ENCODE measurements around the gene ADAM8.

The ADAM8 gene

GRCh38 chr10:133295426-133296320, 19.0 kb upstream of the ADAM8 start:
- WGBS, 2 experiments (ENCODE audit: insufficient coverage in 2 of 2): 97 to 98% methylated on average over 35 to 41 of the region's 42 CpGs
- peaks cover 81% of the 10 kb centered on the region for H3K36me3 ChIP-seq (ENCODE audit: control insufficient read depth, insufficient read depth, low read length)
- H3K27ac ChIP-seq (ENCODE audit: low read depth, low read length, severe bottlenecking): no peak overlapping the region
- peaks cover 19% of the 10 kb centered on the region for H3K4me1 ChIP-seq (ENCODE audit: control insufficient read depth, insufficient read depth, low read length, poor library complexity, severe bottlenecking)
- H3K4me3 ChIP-seq (ENCODE audit: extremely low read depth, insufficient read depth, low read length, poor library complexity, severe bottlenecking): no peak overlapping the region
- H3K9me3 ChIP-seq (ENCODE audit: control insufficient read depth, low read length): no peaks in the 10 kb centered on the region

- Histone ChIP-seq H3K4me1 (ENCODE audit: control insufficient read depth, insufficient read depth, low read length, poor library complexity, severe bottlenecking) (peaks cover 19% of the 10 kb centered on the region), H3K27ac (ENCODE audit: low read depth, low read length, severe bottlenecking) (peak overlapping the region; percentile 8), H3K4me3 (ENCODE audit: extremely low read depth, insufficient read depth, low read length, poor library complexity, severe bottlenecking) (no peak overlapping the region), H3K36me3 (ENCODE audit: control insufficient read depth, insufficient read depth, low read length) (peaks cover 78% of the 10 kb centered on the region), H3K9me3 (ENCODE audit: control insufficient read depth, low read length) (no peaks in the 10 kb centered on the region)
- WGBS, 2 experiments (ENCODE audit: insufficient coverage in 2 of 2): 93 to 96% methylated on average over 10 to 15 of the region's 15 CpGs
Measured at GRCh38 chr10:133294189-133294588, 17.5 kb upstream of the ADAM8 start.

GRCh38 chr10:133293810-133294119, 17.1 kb upstream of the ADAM8 start:
- 91 to 100% methylated on average over 10 of the region's 10 CpGs for WGBS, 2 experiments (ENCODE audit: insufficient coverage in 2 of 2)
- Histone ChIP-seq H3K36me3 (ENCODE audit: control insufficient read depth, insufficient read depth, low read length) (peaks cover 78% of the 10 kb centered on the region), H3K27ac (ENCODE audit: low read depth, low read length, severe bottlenecking) (peak overlapping the region; percentile 8), H3K9me3 (ENCODE audit: control insufficient read depth, low read length) (no peaks in the 10 kb centered on the region), H3K4me1 (ENCODE audit: control insufficient read depth, insufficient read depth, low read length, poor library complexity, severe bottlenecking) (peaks cover 19% of the 10 kb centered on the region), H3K4me3 (ENCODE audit: extremely low read depth, insufficient read depth, low read length, poor library complexity, severe bottlenecking) (no peak overlapping the region)

GRCh38 chr10:133292919-133293809, 16.5 kb upstream of the ADAM8 start:
- 97 to 98% methylated on average over 26 to 37 of the region's 38 CpGs for WGBS, 2 experiments (ENCODE audit: insufficient coverage in 2 of 2)
- Histone ChIP-seq H3K36me3 (ENCODE audit: control insufficient read depth, insufficient read depth, low read length) (peaks cover 78% of the 10 kb centered on the region), H3K4me3 (ENCODE audit: extremely low read depth, insufficient read depth, low read length, poor library complexity, severe bottlenecking) (no peak overlapping the region), H3K4me1 (ENCODE audit: control insufficient read depth, insufficient read depth, low read length, poor library complexity, severe bottlenecking) (peaks cover 19% of the 10 kb centered on the region), H3K9me3 (ENCODE audit: control insufficient read depth, low read length) (no peaks in the 10 kb centered on the region), H3K27ac (ENCODE audit: low read depth, low read length, severe bottlenecking) (no peak overlapping the region)

GRCh38 chr10:133289761-133290160, 13.1 kb upstream of the ADAM8 start:
- H3K4me3 ChIP-seq (ENCODE audit: extremely low read depth, insufficient read depth, low read length, poor library complexity, severe bottlenecking): no peak overlapping the region
- 92 to 96% methylated on average over 24 of the region's 24 CpGs for WGBS, 2 experiments (ENCODE audit: insufficient coverage in 2 of 2)
- peaks cover 74% of the 10 kb centered on the region for H3K36me3 ChIP-seq (ENCODE audit: control insufficient read depth, insufficient read depth, low read length)
- H3K9me3 ChIP-seq (ENCODE audit: control insufficient read depth, low read length): no peaks in the 10 kb centered on the region
- H3K27ac ChIP-seq (ENCODE audit: low read depth, low read length, severe bottlenecking): no peak overlapping the region
- H3K4me1 ChIP-seq (ENCODE audit: control insufficient read depth, insufficient read depth, low read length, poor library complexity, severe bottlenecking): peaks cover 19% of the 10 kb centered on the region

- peaks cover 79% of the 10 kb centered on the region for H3K36me3 ChIP-seq (ENCODE audit: control insufficient read depth, insufficient read depth, low read length)
- no peaks in the 10 kb centered on the region for H3K9me3 ChIP-seq (ENCODE audit: control insufficient read depth, low read length)
- H3K4me1 ChIP-seq (ENCODE audit: control insufficient read depth, insufficient read depth, low read length, poor library complexity, severe bottlenecking): peaks cover 5% of the 10 kb centered on the region
- H3K27ac ChIP-seq (ENCODE audit: low read depth, low read length, severe bottlenecking): no peak overlapping the region
- no peak overlapping the region for H3K4me3 ChIP-seq (ENCODE audit: extremely low read depth, insufficient read depth, low read length, poor library complexity, severe bottlenecking)
- 95 to 97% methylated on average over 38 of the region's 46 CpGs for WGBS, 2 experiments (ENCODE audit: insufficient coverage in 2 of 2)
Measured at GRCh38 chr10:133287832-133288500, 11.3 kb upstream of the ADAM8 start.

- no peak overlapping the region for H3K4me3 ChIP-seq (ENCODE audit: extremely low read depth, insufficient read depth, low read length, poor library complexity, severe bottlenecking)
- peaks cover 82% of the 10 kb centered on the region for H3K36me3 ChIP-seq (ENCODE audit: control insufficient read depth, insufficient read depth, low read length)
- no peaks in the 10 kb centered on the region for H3K4me1 ChIP-seq (ENCODE audit: control insufficient read depth, insufficient read depth, low read length, poor library complexity, severe bottlenecking)
- 85 to 90% methylated on average over 11 to 14 of the region's 18 CpGs for WGBS, 2 experiments (ENCODE audit: insufficient coverage in 2 of 2)
- H3K9me3 ChIP-seq (ENCODE audit: control insufficient read depth, low read length): no peaks in the 10 kb centered on the region
- no peak overlapping the region for H3K27ac ChIP-seq (ENCODE audit: low read depth, low read length, severe bottlenecking)
Measured at GRCh38 chr10:133286366-133286765, 9.7 kb upstream of the ADAM8 start.

GRCh38 chr10:133285217-133285616, 8.5 kb upstream of the ADAM8 start:
- H3K4me3 ChIP-seq (ENCODE audit: extremely low read depth, insufficient read depth, low read length, poor library complexity, severe bottlenecking): no peak overlapping the region
- no peaks in the 10 kb centered on the region for H3K9me3 ChIP-seq (ENCODE audit: control insufficient read depth, low read length)
- 93% methylated on average over 36 of the region's 36 CpGs for WGBS, 2 experiments (ENCODE audit: insufficient coverage in 2 of 2)
- H3K36me3 ChIP-seq (ENCODE audit: control insufficient read depth, insufficient read depth, low read length): peaks cover 75% of the 10 kb centered on the region
- peaks cover 1% of the 10 kb centered on the region for H3K4me1 ChIP-seq (ENCODE audit: control insufficient read depth, insufficient read depth, low read length, poor library complexity, severe bottlenecking)
- H3K27ac ChIP-seq (ENCODE audit: low read depth, low read length, severe bottlenecking): no peak overlapping the region

GRCh38 chr10:133283931-133284330, 7.3 kb upstream of the ADAM8 start:
- Histone ChIP-seq H3K9me3 (ENCODE audit: control insufficient read depth, low read length) (no peaks in the 10 kb centered on the region), H3K4me1 (ENCODE audit: control insufficient read depth, insufficient read depth, low read length, poor library complexity, severe bottlenecking) (peaks cover 13% of the 10 kb centered on the region), H3K36me3 (ENCODE audit: control insufficient read depth, insufficient read depth, low read length) (peaks cover 73% of the 10 kb centered on the region), H3K27ac (ENCODE audit: low read depth, low read length, severe bottlenecking) (no peak overlapping the region), H3K4me3 (ENCODE audit: extremely low read depth, insufficient read depth, low read length, poor library complexity, severe bottlenecking) (no peak overlapping the region)
- 97 to 99% methylated on average over 22 to 24 of the region's 24 CpGs for WGBS, 2 experiments (ENCODE audit: insufficient coverage in 2 of 2)

- Histone ChIP-seq H3K27ac (ENCODE audit: low read depth, low read length, severe bottlenecking) (no peak overlapping the region), H3K4me3 (ENCODE audit: extremely low read depth, insufficient read depth, low read length, poor library complexity, severe bottlenecking) (no peak overlapping the region), H3K36me3 (ENCODE audit: control insufficient read depth, insufficient read depth, low read length) (peaks cover 63% of the 10 kb centered on the region), H3K9me3 (ENCODE audit: control insufficient read depth, low read length) (no peaks in the 10 kb centered on the region), H3K4me1 (ENCODE audit: control insufficient read depth, insufficient read depth, low read length, poor library complexity, severe bottlenecking) (peaks cover 23% of the 10 kb centered on the region)
- 95 to 98% methylated on average over 24 of the region's 24 CpGs for WGBS, 2 experiments (ENCODE audit: insufficient coverage in 2 of 2)
Measured at GRCh38 chr10:133282846-133283390, 6.2 kb upstream of the ADAM8 start.
